Lower lobe of right lung (tissue), 2 donors: ENCODE data around the gene MPV17L2. TPM values are rescaled to one million over a fixed set of nuclear protein-coding genes. Genes with fewer than 3 reads are reported as not detected.

ENCODE experiments used
- ATAC-seq, 2 donors: fragments of 200-7000 bp; cut with Tn5 transposase; one replicate each; pipeline ENCODE4 v1.9.1; 2020 to 2022; ENCODE audit warnings: mild to moderate bottlenecking in 2 of 2, moderate library complexity in 2 of 2
- DNase-seq: peaks from one replicate; pipeline ENCODE4 v3.0.0-alpha.2; 2020
- H3K27ac ChIP-seq: fragments of 200-600 bp; one replicate; pipeline ENCODE4 v1.8.0; 2022
- H3K27me3 ChIP-seq: fragments of 200-600 bp; one replicate; pipeline ENCODE4 v1.8.0; 2022; ENCODE audit warnings: low read depth
- H3K36me3 ChIP-seq: fragments of 200-600 bp; one replicate; pipeline ENCODE4 v1.8.0; 2022; ENCODE audit warnings: mild to moderate bottlenecking
- H3K4me1 ChIP-seq: fragments of 200-600 bp; one replicate; pipeline ENCODE4 v1.8.0; 2022
- H3K4me3 ChIP-seq: fragments of 200-600 bp; one replicate; pipeline ENCODE4 v1.8.0; 2022; ENCODE audit warnings: mild to moderate bottlenecking
- H3K9me3 ChIP-seq: fragments of 200-600 bp; one replicate; pipeline ENCODE4 v1.8.0; 2022
- CTCF ChIP-seq: fragments of 200-600 bp; IDR thresholded peaks from one replicate; pipeline ENCODE4 v1.8.0; 2022; ENCODE audit warnings: antibody characterized with exemption, mild to moderate bottlenecking
- intact Hi-C: fragments of 100-400 bp; cut with DNase I; formaldehyde crosslinking; loops from one replicate; pipeline ENCODE4 v1.11.0; 2022
- total RNA-seq: library from RNA; stranded (reverse); fragmentation: NEBNext Ultra II Directional; extraction: Animal tissue kit (Norgen Biotek cat#: 25700); gene quantifications from one replicate; pipeline ENCODE4 v1.2.1, GENCODE V29; 2021
- donor health status: DM: no; HTN: yes; CAD: no; lungs with severe emphysema.

MPV17L2 gene
- total RNA-seq, 1 donor from 2014 or later: 6.6 TPM

GRCh38 chr19:18239303-18239702 lies 46.3 kb downstream of the MPV17L2 start:
- DNase-seq (no peak), ATAC-seq (no peak)
- Histone ChIP-seq H3K9me3 (no peaks in the 10 kb centered on the region), H3K4me3 (no peak overlapping the region), H3K36me3 (no peaks in the 10 kb centered on the region), H3K27me3 (peaks cover 10% of the 10 kb centered on the region), H3K4me1 (no peaks in the 10 kb centered on the region), H3K27ac (no peak overlapping the region)
- TF ChIP-seq CTCF: no peak
- intact Hi-C loops: no loop called here

- Histone ChIP-seq H3K36me3 (no peaks in the 10 kb centered on the region), H3K4me1 (no peaks in the 10 kb centered on the region), H3K27me3 (no peaks in the 10 kb centered on the region), H3K4me3 (no peak overlapping the region), H3K9me3 (no peaks in the 10 kb centered on the region), H3K27ac (no peak overlapping the region)
- TF ChIP-seq CTCF: no peak
- DNase-seq: no peak
- no peak for ATAC-seq
- intact Hi-C loops: no loop called here
Measured at GRCh38 chr19:18245297-18245696, 52.3 kb downstream of the MPV17L2 start.

Other genes starting within 250 kb of the MPV17L2 start
- not detected for gene KCNN1, start 226.1 kb upstream of the MPV17L2 start, total RNA-seq
- gene ARRDC2, start 185.0 kb upstream of the MPV17L2 start, total RNA-seq: 89.4 TPM
- gene IL12RB1, start 106.3 kb upstream of the MPV17L2 start, total RNA-seq: 14.6 TPM
- 29.2 TPM for gene MAST3, start 95.4 kb upstream of the MPV17L2 start, total RNA-seq
- gene PIK3R2, start 40.1 kb upstream of the MPV17L2 start, total RNA-seq: 21.6 TPM
- 682 TPM for gene IFI30, start 19.4 kb upstream of the MPV17L2 start, total RNA-seq
- 2.7 TPM for gene RAB3A, start 10.8 kb downstream of the MPV17L2 start, total RNA-seq
- 9.6 TPM for gene PDE4C, start 33.2 kb downstream of the MPV17L2 start, total RNA-seq
- 4.1 TPM for gene IQCN, start 81.2 kb downstream of the MPV17L2 start, total RNA-seq
- gene JUND, start 88.4 kb downstream of the MPV17L2 start, total RNA-seq: 150 TPM
- gene LSM4, start 129.9 kb downstream of the MPV17L2 start, total RNA-seq: 72.3 TPM
- 40.9 TPM for gene PGPEP1, start 147.4 kb downstream of the MPV17L2 start, total RNA-seq
- 21.2 TPM for gene GDF15, start 192.9 kb downstream of the MPV17L2 start, total RNA-seq
- gene LRRC25, start 204.4 kb downstream of the MPV17L2 start, total RNA-seq: 35.4 TPM
- 65.6 TPM for gene SSBP4, start 226.2 kb downstream of the MPV17L2 start, total RNA-seq
- gene ISYNA1, start 244.9 kb downstream of the MPV17L2 start, total RNA-seq: 30.6 TPM